Endometrium (tissue), 2 donors: Measurements from ENCODE around the gene NKAIN2.
"Not testable (repeated sequence)": the region's sequence is repeated elsewhere in the genome, so short reads cannot be mapped to it uniquely, and the experiment has no call there.

Experiments used
- FAIRE-seq: peaks from 2 replicates; lab custom pipeline; 2012; peaks lifted over from hg19 to GRCh38; lab: Jason Lieb, UNC
- donor health status: control.
- donor health status: control.

Gene NKAIN2

GRCh38 chr6:123895806-123896205 is 92.1 kb downstream of the NKAIN2 start:
- no peak for FAIRE-seq

- FAIRE-seq, result no peak
Measured at GRCh38 chr6:123896869-123897268, 93.2 kb downstream of the NKAIN2 start.

- FAIRE-seq, result no peak
Measured at GRCh38 chr6:123897965-123898364, 94.3 kb downstream of the NKAIN2 start.

DNA sequence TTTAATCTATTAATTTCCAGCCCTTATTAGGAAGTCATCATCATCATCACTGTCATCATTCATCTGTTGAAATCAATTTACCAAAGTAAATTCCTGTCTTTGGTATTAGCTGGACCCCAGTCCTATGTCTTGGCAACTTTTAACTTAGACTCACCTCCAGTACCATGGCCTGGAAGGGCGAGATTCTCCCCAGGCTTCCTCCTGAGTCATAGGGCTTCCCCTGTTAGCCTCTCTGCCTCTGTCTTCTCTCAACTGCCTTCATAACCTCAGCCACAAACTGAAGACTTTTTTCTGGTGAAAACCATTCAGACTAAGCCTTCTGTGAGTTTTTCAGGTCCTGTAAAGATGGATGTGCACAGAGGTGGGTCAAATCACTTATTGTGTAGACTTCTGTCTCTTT is 95.0 kb downstream of the NKAIN2 start:
- FAIRE-seq, result no peak

- no peak for FAIRE-seq
Measured at GRCh38 chr6:123899745-123900144, 96.1 kb downstream of the NKAIN2 start.

GRCh38 chr6:123901436-123901835 is 97.8 kb downstream of the NKAIN2 start:
- no peak for FAIRE-seq

DNA sequence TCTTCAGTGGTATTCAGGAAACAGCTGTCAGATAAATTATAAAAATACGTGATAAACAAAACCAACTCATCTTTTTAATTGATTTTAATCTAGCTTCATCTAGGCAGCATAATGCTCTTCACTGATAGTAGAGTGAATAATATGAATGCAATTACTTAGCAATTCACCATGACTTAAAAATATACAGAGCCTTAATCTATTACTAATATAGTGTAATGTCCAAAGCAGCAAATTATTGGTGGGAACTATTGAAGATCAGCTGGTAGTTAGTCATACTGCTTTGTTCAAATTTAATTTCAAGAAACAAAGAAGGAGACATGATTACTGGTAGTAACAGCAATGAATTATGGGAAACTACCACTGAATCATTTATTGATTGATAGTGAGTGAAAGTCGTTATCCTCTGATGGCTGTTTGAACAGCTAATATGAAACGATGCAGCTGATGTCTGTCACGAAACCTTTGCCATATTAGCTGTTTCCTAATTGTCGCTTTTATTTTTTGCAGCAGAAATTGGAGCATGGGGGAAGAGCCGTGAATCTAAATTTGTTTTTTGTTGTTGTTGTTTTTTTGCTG is 99.2 kb downstream of the NKAIN2 start:
- FAIRE-seq, result no peak

GRCh38 chr6:123904228-123904627 is 100.6 kb downstream of the NKAIN2 start:
- no peak for FAIRE-seq

- no peak for FAIRE-seq
Measured at GRCh38 chr6:123908797-123909196, 105.1 kb downstream of the NKAIN2 start.

DNA sequence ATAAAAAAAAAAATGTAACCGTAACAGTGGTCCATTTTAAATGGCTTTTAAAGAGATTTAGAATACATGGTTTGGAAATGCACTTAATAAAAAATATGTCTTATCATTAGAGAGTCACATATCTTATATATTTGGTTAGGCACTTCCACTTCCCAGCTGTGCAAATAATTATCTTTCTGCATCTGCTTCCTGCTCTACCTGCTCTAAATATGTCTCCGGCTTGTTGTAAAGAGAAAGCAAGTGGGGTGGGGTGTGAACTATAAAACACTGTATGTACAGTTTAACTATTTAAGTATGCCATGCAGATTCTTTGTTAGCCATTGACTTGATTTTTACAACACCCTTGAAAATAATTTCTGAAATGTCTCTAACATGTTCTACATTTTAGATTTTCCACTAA is 106.3 kb downstream of the NKAIN2 start:
- no peak for FAIRE-seq

GRCh38 chr6:123913863-123914262 is 110.2 kb downstream of the NKAIN2 start:
- FAIRE-seq, result no peak

GRCh38 chr6:123923379-123923778 is 119.7 kb downstream of the NKAIN2 start:
- not testable (repeated sequence) for FAIRE-seq

DNA sequence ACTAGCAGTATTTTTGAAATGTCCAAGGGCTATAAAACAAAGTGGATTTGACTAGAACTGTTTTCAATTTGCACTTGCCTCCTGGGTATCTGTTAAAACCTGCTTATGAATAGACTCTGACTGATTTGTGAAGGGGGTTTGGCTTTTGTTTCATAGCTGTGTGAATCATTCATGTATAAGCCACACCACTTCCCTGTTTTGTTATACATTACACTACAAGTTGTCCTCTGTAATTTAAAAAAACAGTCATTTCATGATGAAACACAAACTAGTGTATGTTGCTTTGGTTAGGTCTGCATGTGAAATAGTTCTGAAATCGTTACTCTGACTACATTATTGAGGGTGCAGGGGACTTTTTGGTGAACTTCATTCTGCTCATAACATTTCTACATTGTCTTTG is 121.7 kb downstream of the NKAIN2 start:
- no peak for FAIRE-seq

GRCh38 chr6:123925842-123926399 is 122.3 kb downstream of the NKAIN2 start:
- no peak for FAIRE-seq

DNA sequence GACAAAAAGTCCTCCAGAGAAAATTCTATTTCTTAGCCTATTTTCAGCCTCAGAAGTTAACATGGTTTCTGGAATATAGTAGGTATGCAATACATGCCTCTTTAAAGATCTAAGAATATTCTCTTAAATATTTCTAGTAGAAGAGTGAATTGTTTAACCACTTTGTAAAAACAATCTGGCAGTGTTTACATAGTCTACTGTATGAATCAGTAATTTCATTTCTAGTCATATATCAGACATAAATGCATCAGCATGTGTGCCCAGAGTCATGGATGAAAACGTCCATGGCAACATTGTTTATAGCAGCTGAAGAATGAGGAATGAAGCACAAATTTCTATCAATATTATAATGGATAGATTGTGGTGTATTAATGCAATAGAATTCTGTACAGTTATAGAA is 124.9 kb downstream of the NKAIN2 start:
- no peak for FAIRE-seq

- no peak for FAIRE-seq
Measured at GRCh38 chr6:123931928-123932327, 128.3 kb downstream of the NKAIN2 start.

DNA sequence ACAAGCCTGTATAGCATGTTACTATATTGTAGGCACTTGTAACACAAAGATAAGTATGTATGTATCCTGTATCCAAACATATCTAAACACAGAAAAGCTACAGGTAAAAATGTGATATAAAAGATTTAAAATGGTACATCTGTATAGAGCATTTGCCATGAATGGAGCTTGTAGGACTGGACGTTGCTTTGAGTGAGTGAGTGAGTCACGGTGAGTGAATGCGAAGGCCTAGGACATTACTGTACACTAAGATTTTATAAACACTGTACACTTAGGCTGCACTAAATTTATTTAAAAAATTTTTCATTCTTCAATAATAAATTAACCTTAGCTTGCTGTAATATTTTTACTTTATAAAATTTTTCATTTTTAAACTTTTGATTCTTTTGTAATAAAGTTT is 136.9 kb downstream of the NKAIN2 start:
- no peak for FAIRE-seq

DNA sequence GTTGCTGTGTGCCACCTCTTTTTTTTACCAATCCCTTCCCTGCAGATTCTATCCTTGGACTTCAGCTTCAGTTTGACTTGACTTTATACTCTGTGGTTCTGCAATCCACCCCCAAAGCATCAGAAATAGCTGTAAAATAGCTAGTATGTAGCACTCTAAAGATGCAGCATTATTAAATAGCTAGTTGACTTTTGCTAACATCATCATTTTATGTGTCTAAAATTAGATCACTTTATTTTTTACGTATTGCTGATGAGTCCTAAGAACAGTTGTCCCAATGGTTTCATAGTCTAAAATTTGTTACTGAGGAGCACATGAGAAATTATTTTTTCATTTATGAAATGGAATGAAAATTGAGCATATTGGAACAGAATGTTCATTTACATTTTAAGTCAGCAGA is 138.2 kb downstream of the NKAIN2 start:
- FAIRE-seq, result no peak

DNA sequence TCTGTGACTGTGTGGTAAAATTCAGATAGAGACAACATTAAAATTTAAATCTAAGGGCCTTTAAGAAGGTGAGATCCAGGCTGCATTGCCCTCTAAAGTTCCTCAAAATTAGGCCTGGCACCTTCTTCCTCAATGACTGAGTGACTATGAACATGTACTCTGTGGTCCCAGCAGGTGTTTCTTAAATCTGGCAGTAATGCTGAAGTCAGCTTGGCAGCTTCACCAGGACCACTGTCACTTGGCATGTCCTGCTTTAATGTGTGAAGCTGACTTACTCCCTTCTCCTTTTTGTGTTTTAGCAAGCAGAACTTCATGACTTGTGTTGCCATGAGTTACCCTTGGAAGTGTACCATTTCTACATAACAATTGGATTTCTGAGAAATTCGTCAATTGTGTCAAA is 141.7 kb downstream of the NKAIN2 start:
- no peak for FAIRE-seq

DNA sequence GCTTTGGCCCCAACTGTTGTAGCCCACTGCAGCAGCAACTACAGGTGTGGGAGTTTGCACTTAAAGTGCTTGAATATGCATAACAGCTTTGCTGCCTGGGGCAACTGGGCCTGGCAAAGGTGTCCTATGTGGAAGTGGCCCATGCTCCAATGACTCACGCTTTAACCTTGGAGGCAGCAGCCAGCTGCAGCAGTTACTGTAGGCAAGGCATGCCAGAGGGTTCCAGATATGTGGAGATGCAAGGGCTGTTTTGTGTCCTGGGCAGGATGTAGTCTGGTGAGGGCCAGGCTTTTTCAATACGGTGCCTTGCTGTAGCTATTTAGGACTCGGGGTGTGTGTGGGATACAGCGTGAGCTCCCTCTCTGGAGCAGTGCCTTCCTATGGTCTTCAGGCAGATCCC is 150.3 kb downstream of the NKAIN2 start:
- FAIRE-seq, result no peak

DNA sequence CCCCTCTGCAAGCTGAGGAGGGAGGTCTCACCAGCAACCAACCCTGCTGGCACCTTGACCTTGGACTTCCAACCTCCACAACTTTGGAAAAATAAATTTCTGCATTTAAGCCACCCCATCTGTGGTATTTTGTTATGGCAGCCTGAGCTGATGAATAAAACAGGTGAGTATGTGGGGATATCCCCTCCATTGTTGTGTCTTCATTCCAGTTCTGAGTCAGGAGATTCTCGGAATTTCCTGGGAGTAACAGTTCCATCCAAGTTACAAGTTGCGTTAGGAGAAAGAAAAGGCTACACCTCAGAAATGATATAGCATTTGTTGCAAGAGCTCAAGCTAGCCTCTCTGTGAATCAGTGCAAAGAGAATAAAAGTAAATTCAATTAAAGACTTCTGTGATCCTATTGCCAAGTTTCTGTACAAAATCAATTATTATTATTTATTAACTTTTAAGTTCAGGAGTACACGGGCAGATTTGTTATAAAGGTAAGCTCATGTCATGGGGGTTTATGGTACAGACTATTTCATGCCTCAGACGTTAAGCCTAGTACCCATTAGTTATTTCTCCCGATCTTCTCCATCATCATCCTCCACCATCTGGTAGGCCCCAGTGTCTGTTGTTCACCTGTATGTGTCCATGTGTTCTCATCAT is 153.0 kb downstream of the NKAIN2 start:
- no peak for FAIRE-seq

- no peak for FAIRE-seq
Measured at GRCh38 chr6:123962508-123962907, 158.8 kb downstream of the NKAIN2 start.

DNA sequence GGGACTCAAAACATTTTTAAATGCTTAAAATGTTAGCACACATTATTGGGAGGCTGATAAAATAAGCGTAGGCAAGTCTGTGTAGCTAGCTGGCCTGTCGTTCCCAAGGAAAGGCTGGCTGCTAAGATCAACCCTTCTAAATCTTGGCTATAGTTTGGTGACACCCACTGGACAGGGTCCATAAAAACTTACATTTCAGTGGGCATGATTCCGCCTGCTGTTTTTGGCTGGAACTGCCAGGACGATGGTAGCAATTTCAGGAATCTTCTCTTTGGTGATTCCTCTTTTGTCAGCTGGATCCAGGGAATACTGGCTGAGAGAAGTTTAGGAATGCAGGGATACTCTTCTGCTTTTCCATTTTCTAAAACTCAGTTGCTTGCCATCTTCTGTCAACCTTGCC is 162.2 kb downstream of the NKAIN2 start:
- FAIRE-seq, result no peak

DNA sequence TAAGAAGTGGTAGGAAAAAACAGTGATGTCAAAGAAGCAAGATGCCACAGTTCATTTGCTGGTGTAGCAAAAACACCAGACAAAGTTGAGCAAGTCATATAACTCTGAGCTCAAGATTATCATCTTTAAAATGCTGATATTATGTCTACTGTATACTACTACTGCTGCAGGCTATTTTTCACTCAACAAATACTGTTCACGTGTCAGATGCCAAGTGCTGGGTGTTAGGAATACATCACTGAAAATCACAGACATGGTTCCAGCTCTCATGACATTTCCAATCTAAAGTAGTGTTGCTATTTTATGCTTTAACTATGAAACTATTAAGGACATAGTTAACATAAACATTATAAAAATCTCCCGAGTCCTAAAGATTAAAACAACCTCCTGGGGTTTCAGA is 163.0 kb downstream of the NKAIN2 start:
- FAIRE-seq, result no peak
